GM12878 (cell line): ENCODE data around the gene ITPRIP. TPM values are rescaled to one million over a fixed set of nuclear protein-coding genes. Genes with fewer than 3 reads are reported as not detected.

ENCODE experiments used
- CREB1 ChIP-seq: IDR thresholded peaks from 2 replicates; pipeline ENCODE4 v1.6.1; 2012; ENCODE audit warnings: low read depth, mild to moderate bottlenecking, inconsistent platforms
- ETV6 ChIP-seq, 2 experiments: fragments of 450-650 bp in 1 of 2; IDR thresholded peaks in 1 of 2; conservative IDR thresholded peaks in 1 of 2; 2 replicates each; pipeline ENCODE4 v1.6.1; 2014; ENCODE audit warnings: antibody characterized with exemption in 1 of 2, borderline replicate concordance in 1 of 2, low read depth in 1 of 2, mild to moderate bottlenecking in 1 of 2, moderate library complexity in 1 of 2
- JUND ChIP-seq: IDR thresholded peaks from 2 replicates; pipeline ENCODE4 v1.6.1; 2012; ENCODE audit warnings: low read depth, mild to moderate bottlenecking, low read length, improper control_type of control experiment, moderate library complexity
- KLF5 ChIP-seq: fragments of 450-650 bp; IDR thresholded peaks from 2 replicates; pipeline ENCODE4 v1.6.1; 2014; ENCODE audit warnings: mild to moderate bottlenecking; ENCODE audit not compliant: partially characterized antibody
- MEF2B ChIP-seq: fragments of 450-650 bp; IDR thresholded peaks from 2 replicates; pipeline ENCODE4 v1.6.1; 2018; ENCODE audit warnings: mild to moderate bottlenecking, moderate library complexity; ENCODE audit not compliant: partially characterized antibody, poor library complexity, severe bottlenecking
- NFIC ChIP-seq: IDR thresholded peaks from 2 replicates; pipeline ENCODE4 v1.6.1; 2012; ENCODE audit warnings: low read depth, mild to moderate bottlenecking, inconsistent platforms, low read length, moderate library complexity
- NR2C2 ChIP-seq: IDR thresholded peaks from 2 replicates; pipeline ENCODE4 v1.6.1; 2011; ENCODE audit warnings: borderline replicate concordance, low read depth; ENCODE audit not compliant: control insufficient read depth, insufficient read length
- PAX5 ChIP-seq: IDR thresholded peaks from 2 replicates; pipeline ENCODE4 v1.6.1; 2011; ENCODE audit warnings: low read depth, low read length, borderline replicate concordance
- RBBP5 ChIP-seq: fragments of 200-600 bp; sonication (generic); conservative IDR thresholded peaks from 2 replicates; pipeline ENCODE4 v1.6.1; 2016
- ZBTB33 ChIP-seq: fragments of 450-650 bp; IDR thresholded peaks from 2 replicates; pipeline ENCODE4 v1.6.1; 2017; ENCODE audit warnings: mild to moderate bottlenecking
- ZBTB4 ChIP-seq: fragments of 450-650 bp; formaldehyde crosslinking; IDR thresholded peaks from 2 replicates; pipeline ENCODE4 v1.4.0; 2022; ENCODE audit warnings: mild to moderate bottlenecking, moderate library complexity
- ZNF592 ChIP-seq: fragments of 450-650 bp; IDR thresholded peaks from 2 replicates; pipeline ENCODE4 v1.6.1; 2017; ENCODE audit warnings: mild to moderate bottlenecking, moderate library complexity
- polyA plus RNA-seq, 11 experiments: library from polyadenylated mRNA; depleted of rRNA in 4 of 11; unstranded in 6 of 11; stranded (reverse) in 5 of 11; fragments of >200 nt; fragmentation: Nextera tagmentation in 4 of 11; fragmentation: Illumina TruSeq in 1 of 11; extraction: Ambion mirVana in 4 of 11; extraction: Trizol in 1 of 11; gene quantifications; 1 replicate in 1 of 11; 2 replicates in 10 of 11; pipeline versions ENCODE4 v1.2.1 to v1.2.3, GENCODE V29; 2011 to 2016; ENCODE audit warnings: inconsistent platforms in 2 of 11, missing spikeins in 2 of 11, low read depth in 1 of 11
- total RNA-seq, 4 experiments: library from RNA; depleted of rRNA in 3 of 4; stranded (reverse); fragments of >200 nt in 3 of 4; fragmentation: Illumina TruSeq in 1 of 4; extraction: Trizol in 1 of 4; gene quantifications; 2 replicates each; pipeline versions ENCODE4 v1.2.1 to v1.2.3, GENCODE V29; 2013 to 2021
- TF ChIP-seq, protein P1 (sequence below): fragments of 450-650 bp; IDR thresholded peaks from 2 replicates; pipeline ENCODE4 v1.6.1; 2018; ENCODE audit warnings: borderline replicate concordance, mild to moderate bottlenecking; ENCODE audit not compliant: partially characterized antibody
- TF ChIP-seq, protein P2 (sequence below): fragments of 450-650 bp; IDR thresholded peaks from 2 replicates; pipeline ENCODE4 v1.6.1; 2017; ENCODE audit warnings: low read depth, mild to moderate bottlenecking, moderate library complexity

The ITPRIP gene
- total and polyA plus RNA-seq, 10 of the 15 experiments (the other 5 are each of a cell fraction or from before 2014, with no cell fraction given), result 0.82 to 10.4 (median 5.9) TPM

DNA sequence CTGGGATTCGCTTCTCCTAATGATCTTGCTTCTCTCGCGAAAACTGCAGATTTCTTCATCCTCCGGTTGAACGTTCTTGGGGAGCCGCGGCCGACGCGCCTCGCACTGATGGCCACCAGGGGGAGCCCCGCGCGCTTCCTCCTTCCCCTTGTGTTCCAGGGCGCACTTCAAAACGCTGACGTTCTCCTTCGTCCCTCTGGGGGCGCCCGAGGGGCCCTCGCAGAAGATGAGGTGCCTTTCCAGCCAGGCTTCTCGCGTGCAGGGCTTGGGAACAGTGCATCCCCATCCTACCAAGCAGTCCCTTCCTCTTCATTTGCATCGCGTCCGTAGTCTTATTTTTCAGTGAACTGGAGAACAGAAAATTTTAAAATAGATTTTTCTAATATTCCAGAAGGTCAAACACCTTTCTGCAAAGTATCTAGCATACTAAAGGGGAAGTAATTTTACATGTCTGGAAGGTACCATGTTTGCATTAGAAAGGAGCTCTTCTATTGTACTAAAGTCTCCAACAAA lies 46.8 kb downstream of the ITPRIP start (continued):
- no peak for TF ChIP-seq ZBTB33
- no peak for TF ChIP-seq KLF5
- TF ChIP-seq ETV6 (conservative IDR thresholded peaks at IDR 0.05 in 1 of 2, IDR thresholded peaks at IDR 0.05 in 1 of 2; ENCODE audit: borderline replicate concordance in 1 of 2, low read depth in 1 of 2), result no peak
- TF ChIP-seq, protein P1, sequence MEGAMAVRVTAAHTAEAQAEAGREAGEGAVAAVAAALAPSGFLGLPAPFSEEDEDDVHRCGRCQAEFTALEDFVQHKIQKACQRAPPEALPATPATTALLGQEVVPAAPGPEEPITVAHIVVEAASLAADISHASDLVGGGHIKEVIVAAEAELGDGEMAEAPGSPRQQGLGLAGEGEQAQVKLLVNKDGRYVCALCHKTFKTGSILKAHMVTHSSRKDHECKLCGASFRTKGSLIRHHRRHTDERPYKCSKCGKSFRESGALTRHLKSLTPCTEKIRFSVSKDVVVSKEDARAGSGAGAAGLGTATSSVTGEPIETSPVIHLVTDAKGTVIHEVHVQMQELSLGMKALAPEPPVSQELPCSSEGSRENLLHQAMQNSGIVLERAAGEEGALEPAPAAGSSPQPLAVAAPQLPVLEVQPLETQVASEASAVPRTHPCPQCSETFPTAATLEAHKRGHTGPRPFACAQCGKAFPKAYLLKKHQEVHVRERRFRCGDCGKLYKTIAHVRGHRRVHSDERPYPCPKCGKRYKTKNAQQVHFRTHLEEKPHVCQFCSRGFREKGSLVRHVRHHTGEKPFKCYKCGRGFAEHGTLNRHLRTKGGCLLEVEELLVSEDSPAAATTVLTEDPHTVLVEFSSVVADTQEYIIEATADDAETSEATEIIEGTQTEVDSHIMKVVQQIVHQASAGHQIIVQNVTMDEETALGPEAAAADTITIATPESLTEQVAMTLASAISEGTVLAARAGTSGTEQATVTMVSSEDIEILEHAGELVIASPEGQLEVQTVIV, result no peak
- TF ChIP-seq CREB1, result peak; percentile 78
- no peak for TF ChIP-seq ZBTB4 (CRISPR knock-in tag)
- TF ChIP-seq MEF2B, result no peak
- no peak for TF ChIP-seq JUND
- TF ChIP-seq NR2C2, result no peak
- no peak for TF ChIP-seq NFIC
- TF ChIP-seq PAX5, result no peak
- TF ChIP-seq ZNF592, result no peak
- TF ChIP-seq, protein P2, sequence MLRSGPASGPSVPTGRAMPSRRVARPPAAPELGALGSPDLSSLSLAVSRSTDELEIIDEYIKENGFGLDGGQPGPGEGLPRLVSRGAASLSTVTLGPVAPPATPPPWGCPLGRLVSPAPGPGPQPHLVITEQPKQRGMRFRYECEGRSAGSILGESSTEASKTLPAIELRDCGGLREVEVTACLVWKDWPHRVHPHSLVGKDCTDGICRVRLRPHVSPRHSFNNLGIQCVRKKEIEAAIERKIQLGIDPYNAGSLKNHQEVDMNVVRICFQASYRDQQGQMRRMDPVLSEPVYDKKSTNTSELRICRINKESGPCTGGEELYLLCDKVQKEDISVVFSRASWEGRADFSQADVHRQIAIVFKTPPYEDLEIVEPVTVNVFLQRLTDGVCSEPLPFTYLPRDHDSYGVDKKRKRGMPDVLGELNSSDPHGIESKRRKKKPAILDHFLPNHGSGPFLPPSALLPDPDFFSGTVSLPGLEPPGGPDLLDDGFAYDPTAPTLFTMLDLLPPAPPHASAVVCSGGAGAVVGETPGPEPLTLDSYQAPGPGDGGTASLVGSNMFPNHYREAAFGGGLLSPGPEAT, result no peak
- no peak for TF ChIP-seq RBBP5
- TF ChIP-seq, all 136 proteins: peak for 20
